Coronary artery (tissue), 2 donors: ENCODE results near the gene GDAP1L1.

Experiments used
- DNase-seq: peaks from one replicate; pipeline ENCODE4 v3.0.0-alpha.2; 2017; ENCODE audit warnings: low spot score
- H3K27ac ChIP-seq, 2 donors: fragments of 200-600 bp; sonication (generic); one replicate each; pipeline ENCODE4 v1.5.1; 2016 to 2019
- H3K4me3 ChIP-seq: fragments of 200-600 bp; sonication (generic); 2 replicates; pipeline ENCODE4 v1.5.1; 2016; ENCODE audit warnings: mild to moderate bottlenecking, moderate library complexity
- CTCF ChIP-seq: fragments of 200-600 bp; sonication (generic); IDR thresholded peaks from one replicate; pipeline ENCODE4 v1.5.1; 2019; ENCODE audit warnings: antibody characterized with exemption

GDAP1L1 gene

GRCh38 chr20:44204832-44205215 lies 42.3 kb upstream of the GDAP1L1 start:
- Histone ChIP-seq H3K4me3 (no peak overlapping the region), H3K27ac (peak overlapping the region in 1 of 2 donors; percentile 64)
- TF ChIP-seq CTCF, result no peak
- no peak for DNase-seq

- no peak overlapping the region for H3K27ac ChIP-seq
These were observed 41.0 kb upstream of the GDAP1L1 start for GRCh38 chr20:44206132-44206531.

GRCh38 chr20:44207126-44207723 lies 39.9 kb upstream of the GDAP1L1 start:
- H3K27ac ChIP-seq, result no peak overlapping the region
- DNase-seq, result no peak
- no peak for TF ChIP-seq CTCF
- H3K4me3 ChIP-seq, result no peak overlapping the region

More at GRCh38 chr20:44206132-44206531, 41.0 kb upstream of the GDAP1L1 start:
- no peak for DNase-seq
- TF ChIP-seq CTCF, result no peak
- H3K4me3 ChIP-seq, result no peak overlapping the region

GRCh38 chr20:44208165-44208564 lies 38.9 kb upstream of the GDAP1L1 start:
- TF ChIP-seq CTCF, result no peak
- peak overlapping the region; percentile 96 for H3K27ac ChIP-seq

GRCh38 chr20:44208770-44209169 lies 38.3 kb upstream of the GDAP1L1 start:
- Histone ChIP-seq H3K4me3 (peak overlapping the region; percentile 85), H3K27ac (peak overlapping the region; percentile 96)
- no peak for TF ChIP-seq CTCF
- no peak for DNase-seq

More at GRCh38 chr20:44208165-44208564, 38.9 kb upstream of the GDAP1L1 start:
- peak overlapping the region; percentile 85 for H3K4me3 ChIP-seq
- DNase-seq, result no peak

GRCh38 chr20:44209686-44210405 lies 37.3 kb upstream of the GDAP1L1 start:
- H3K4me3 ChIP-seq, result peak overlapping the region; percentile 85
- DNase-seq, result no peak
- peak overlapping the region; percentile 96 for H3K27ac ChIP-seq
- no peak for TF ChIP-seq CTCF
